KOPT-K1 (cell line): ENCODE results near the gene MYBL2.

ENCODE experiments used
- H3K27ac ChIP-seq: fragments of 200-600 bp; sonication (generic); 2 replicates; pipeline ENCODE4 v1.5.1; 2016; ENCODE audit warnings: antibody characterized with exemption, mild to moderate bottlenecking, low read depth, low read length; ENCODE audit not compliant: poor library complexity, severe bottlenecking
- H3K36me3 ChIP-seq: fragments of 200-600 bp; sonication (generic); 2 replicates; pipeline ENCODE4 v1.5.1; 2017; ENCODE audit warnings: antibody characterized with exemption, mild to moderate bottlenecking, low read length, moderate library complexity; ENCODE audit not compliant: insufficient read depth
- H3K9me3 ChIP-seq: fragments of 200-600 bp; sonication (generic); 2 replicates; pipeline ENCODE4 v1.5.1; 2017; ENCODE audit warnings: antibody characterized with exemption, low read length, mild to moderate bottlenecking; ENCODE audit not compliant: insufficient read depth, poor library complexity, severe bottlenecking

Gene MYBL2

GRCh38 chr20:43700627-43701026, 33.7 kb downstream of the MYBL2 start:
- H3K36me3 ChIP-seq, result peaks cover 98% of the 10 kb centered on the region

GRCh38 chr20:43702502-43702901, 35.6 kb downstream of the MYBL2 start:
- Histone ChIP-seq H3K9me3 (no peaks in the 10 kb centered on the region), H3K36me3 (peaks cover 98% of the 10 kb centered on the region), H3K27ac (no peak overlapping the region)

More at GRCh38 chr20:43700627-43701026, 33.7 kb downstream of the MYBL2 start:
- no peaks in the 10 kb centered on the region for H3K9me3 ChIP-seq
- no peak overlapping the region for H3K27ac ChIP-seq

- Histone ChIP-seq H3K9me3 (no peaks in the 10 kb centered on the region), H3K36me3 (peaks cover 98% of the 10 kb centered on the region), H3K27ac (no peak overlapping the region)
These were observed 43.6 kb downstream of the MYBL2 start for GRCh38 chr20:43710370-43711044.

GRCh38 chr20:43711098-43711654, 44.3 kb downstream of the MYBL2 start:
- no peaks in the 10 kb centered on the region for H3K9me3 ChIP-seq
- no peak overlapping the region for H3K27ac ChIP-seq
- peaks cover 99% of the 10 kb centered on the region for H3K36me3 ChIP-seq

- Histone ChIP-seq H3K36me3 (peaks cover 85% of the 10 kb centered on the region), H3K27ac (no peak overlapping the region), H3K9me3 (no peaks in the 10 kb centered on the region)
These were observed 48.1 kb downstream of the MYBL2 start for GRCh38 chr20:43715044-43715443.

GRCh38 chr20:43715511-43715910, 48.6 kb downstream of the MYBL2 start:
- Histone ChIP-seq H3K27ac (no peak overlapping the region), H3K36me3 (peaks cover 80% of the 10 kb centered on the region), H3K9me3 (no peaks in the 10 kb centered on the region)

GRCh38 chr20:43716123-43716522, 49.2 kb downstream of the MYBL2 start:
- no peaks in the 10 kb centered on the region for H3K9me3 ChIP-seq
- H3K36me3 ChIP-seq, result peaks cover 74% of the 10 kb centered on the region
- no peak overlapping the region for H3K27ac ChIP-seq

GRCh38 chr20:43716757-43717615, 50.1 kb downstream of the MYBL2 start:
- H3K9me3 ChIP-seq, result no peaks in the 10 kb centered on the region
- H3K27ac ChIP-seq, result no peak overlapping the region
- H3K36me3 ChIP-seq, result peaks cover 65% of the 10 kb centered on the region

- Histone ChIP-seq H3K36me3 (peaks cover 59% of the 10 kb centered on the region), H3K9me3 (no peaks in the 10 kb centered on the region)
These were observed 50.7 kb downstream of the MYBL2 start for GRCh38 chr20:43717616-43717995.

GRCh38 chr20:43720007-43720406, 53.1 kb downstream of the MYBL2 start:
- Histone ChIP-seq H3K36me3 (peaks cover 35% of the 10 kb centered on the region), H3K27ac (no peak overlapping the region), H3K9me3 (no peaks in the 10 kb centered on the region)

More at GRCh38 chr20:43717616-43717995, 50.7 kb downstream of the MYBL2 start:
- no peak overlapping the region for H3K27ac ChIP-seq

- Histone ChIP-seq H3K9me3 (no peaks in the 10 kb centered on the region), H3K36me3 (peaks cover 25% of the 10 kb centered on the region), H3K27ac (no peak overlapping the region)
These were observed 54.1 kb downstream of the MYBL2 start for GRCh38 chr20:43721097-43721428.

GRCh38 chr20:43721429-43722152, 54.7 kb downstream of the MYBL2 start:
- H3K9me3 ChIP-seq, result no peaks in the 10 kb centered on the region
- H3K36me3 ChIP-seq, result peaks cover 19% of the 10 kb centered on the region
- peak overlapping the region; percentile 0 for H3K27ac ChIP-seq

GRCh38 chr20:43722153-43722505, 55.2 kb downstream of the MYBL2 start:
- peak overlapping the region; percentile 0 for H3K27ac ChIP-seq
- peaks cover 14% of the 10 kb centered on the region for H3K36me3 ChIP-seq
- H3K9me3 ChIP-seq, result no peaks in the 10 kb centered on the region

- Histone ChIP-seq H3K36me3 (peaks cover 3% of the 10 kb centered on the region; the same call in 1 of the 2 replicates), H3K27ac (no peak overlapping the region), H3K9me3 (no peaks in the 10 kb centered on the region)
These were observed 56.3 kb downstream of the MYBL2 start for GRCh38 chr20:43723186-43723585.

GRCh38 chr20:43723735-43724134, 56.8 kb downstream of the MYBL2 start:
- Histone ChIP-seq H3K27ac (no peak overlapping the region), H3K36me3 (no peaks in the 10 kb centered on the region; the same call in 1 of the 2 replicates), H3K9me3 (no peaks in the 10 kb centered on the region)
